Left ventricle myocardium inferior (tissue), 1 donor: ENCODE measurements around the gene PSD2. TPM values are rescaled to one million over a fixed set of nuclear protein-coding genes. Genes with fewer than 3 reads are reported as not detected.

Experiments
- DNase-seq: peaks from one replicate; pipeline ENCODE4 v3.0.0-alpha.2; 2020
- H3K27ac ChIP-seq: fragments of 200-600 bp; replicated peaks from 2 replicates; pipeline ENCODE4 v1.8.0; 2021
- H3K27me3 ChIP-seq: fragments of 200-600 bp; 2 replicates; pipeline ENCODE4 v1.8.0; 2021; ENCODE audit warnings: low read depth
- H3K36me3 ChIP-seq: fragments of 200-600 bp; 2 replicates; pipeline ENCODE4 v1.8.0; 2021
- H3K4me1 ChIP-seq: fragments of 200-600 bp; 2 replicates; pipeline ENCODE4 v1.8.0; 2021
- H3K4me3 ChIP-seq: fragments of 200-600 bp; 2 replicates; pipeline ENCODE4 v1.8.0; 2021; ENCODE audit warnings: mild to moderate bottlenecking, moderate library complexity
- H3K9me3 ChIP-seq: fragments of 200-600 bp; replicated peaks from 2 replicates; pipeline ENCODE4 v1.8.0; 2021
- CTCF ChIP-seq: fragments of 200-600 bp; IDR thresholded peaks from 2 replicates; pipeline ENCODE4 v1.8.0; 2021; ENCODE audit warnings: antibody characterized with exemption, mild to moderate bottlenecking, borderline replicate concordance
- intact Hi-C: fragments of 100-400 bp; cut with micrococcal nuclease; formaldehyde crosslinking; loops from one replicate; pipeline ENCODE4 v1.11.0; 2022
- total RNA-seq: library from RNA; stranded (reverse); fragmentation: NEBNext Ultra II Directional; extraction: Animal tissue kit (Norgen Biotek cat#: 25700); gene quantifications from one replicate; pipeline ENCODE4 v1.2.1, GENCODE V29; 2021
- donor health status: DM: no; HTN: yes; CAD: no; lungs with severe emphysema.

Gene PSD2
- total RNA-seq, 1 donor from 2014 or later = not detected

GRCh38 chr5:139762615-139763170 is 32.9 kb upstream of the PSD2 start:
- Histone ChIP-seq H3K9me3 (no peaks in the 10 kb centered on the region), H3K4me3 (no peak overlapping the region), H3K27ac (no peak overlapping the region), H3K36me3 (no peaks in the 10 kb centered on the region), H3K27me3 (peaks cover 38% of the 10 kb centered on the region), H3K4me1 (peaks cover 19% of the 10 kb centered on the region)
- no peak for TF ChIP-seq CTCF
- intact Hi-C loops = no loop called here
- DNase-seq = no peak

- Histone ChIP-seq H3K4me1 (peaks cover 26% of the 10 kb centered on the region), H3K9me3 (no peaks in the 10 kb centered on the region), H3K36me3 (no peaks in the 10 kb centered on the region), H3K27ac (no peak overlapping the region), H3K4me3 (no peak overlapping the region), H3K27me3 (peaks cover 38% of the 10 kb centered on the region)
- intact Hi-C loops = no loop called here
- TF ChIP-seq CTCF = no peak
- DNase-seq = no peak
Measured at GRCh38 chr5:139763280-139763929, 32.2 kb upstream of the PSD2 start.

GRCh38 chr5:139763930-139764791 is 31.4 kb upstream of the PSD2 start:
- TF ChIP-seq CTCF = no peak
- no peak for DNase-seq
- peaks cover 38% of the 10 kb centered on the region for H3K27me3 ChIP-seq
- H3K27ac ChIP-seq = no peak overlapping the region
- H3K36me3 ChIP-seq = no peaks in the 10 kb centered on the region
- intact Hi-C loops = no loop called here
- peaks cover 33% of the 10 kb centered on the region for H3K4me1 ChIP-seq
- no peaks in the 10 kb centered on the region for H3K9me3 ChIP-seq
- H3K4me3 ChIP-seq = no peak overlapping the region

- DNase-seq = no peak
- H3K4me1 ChIP-seq = peaks cover 36% of the 10 kb centered on the region
- peaks cover 36% of the 10 kb centered on the region for H3K27me3 ChIP-seq
- H3K27ac ChIP-seq = no peak overlapping the region
- peak overlapping the region; percentile 74 for H3K4me3 ChIP-seq
- no peaks in the 10 kb centered on the region for H3K9me3 ChIP-seq
- intact Hi-C loops = loop anchor here (5.0 kb wide), 1 partner anchor 128 kb away; no protein-coding TSS in a partner anchor
- H3K36me3 ChIP-seq = no peaks in the 10 kb centered on the region
- no peak for TF ChIP-seq CTCF
Measured at GRCh38 chr5:139764886-139765408, 30.7 kb upstream of the PSD2 start.

GRCh38 chr5:139765409-139766217 is 30.0 kb upstream of the PSD2 start:
- peak overlapping the region; percentile 74 for H3K4me3 ChIP-seq
- peak overlapping the region; percentile 59 for H3K27ac ChIP-seq
- DNase-seq = peak; percentile 79
- H3K9me3 ChIP-seq = no peaks in the 10 kb centered on the region
- H3K4me1 ChIP-seq = peaks cover 36% of the 10 kb centered on the region
- H3K36me3 ChIP-seq = no peaks in the 10 kb centered on the region
- H3K27me3 ChIP-seq = peaks cover 33% of the 10 kb centered on the region
- TF ChIP-seq CTCF = peak; percentile 97
- intact Hi-C loops = loop anchor here (5.0 kb wide), 1 partner anchor 128 kb away; no protein-coding TSS in a partner anchor
